BE2C (cell line): ENCODE results near the gene ITM2C.

ENCODE experiments used
- DNase-seq: peaks from one replicate; pipeline ENCODE4 v3.0.0-alpha.2; 2020
- H3K27me3 ChIP-seq: fragments of 250-450 bp; sonication (Bioruptor Pico); 2 replicates; pipeline ENCODE4 v1.5.1; 2020; ENCODE audit warnings: mild to moderate bottlenecking
- H3K36me3 ChIP-seq: fragments of 250-450 bp; sonication (Bioruptor Pico); 2 replicates; pipeline ENCODE4 v1.5.1; 2020; ENCODE audit warnings: mild to moderate bottlenecking
- H3K4me1 ChIP-seq: fragments of 250-450 bp; sonication (Bioruptor Pico); 2 replicates; pipeline ENCODE4 v1.5.1; 2020
- H3K4me3 ChIP-seq: 2 replicates; pipeline ENCODE4 v1.5.1; 2011; ENCODE audit warnings: low read depth, low read length
- H3K9me3 ChIP-seq: fragments of 250-450 bp; sonication (Bioruptor Pico); 2 replicates; pipeline ENCODE4 v1.5.1; 2020
- CTCF ChIP-seq: IDR thresholded peaks from 2 replicates; pipeline ENCODE4 v1.5.1; 2012; ENCODE audit warnings: mild to moderate bottlenecking, low read depth, low read length

ITM2C gene

GRCh38 chr2:230902180-230902899, 37.6 kb downstream of the ITM2C start:
- DNase-seq: peak; percentile 50
- Histone ChIP-seq H3K36me3 (no peaks in the 10 kb centered on the region), H3K4me1 (no peaks in the 10 kb centered on the region), H3K27me3 (no peaks in the 10 kb centered on the region), H3K9me3 (no peaks in the 10 kb centered on the region), H3K4me3 (no peak overlapping the region)
- peak; percentile 80 for TF ChIP-seq CTCF

- no peak overlapping the region for H3K4me3 ChIP-seq
- no peaks in the 10 kb centered on the region for H3K27me3 ChIP-seq
- no peaks in the 10 kb centered on the region for H3K36me3 ChIP-seq
- TF ChIP-seq CTCF: no peak
- no peaks in the 10 kb centered on the region for H3K9me3 ChIP-seq
- H3K4me1 ChIP-seq: peaks cover under 1% of the 10 kb centered on the region; the same call in 1 of the 2 replicates
- peak; percentile 3 for DNase-seq
These were observed 38.7 kb downstream of the ITM2C start for GRCh38 chr2:230903231-230904150.

- no peaks in the 10 kb centered on the region for H3K36me3 ChIP-seq
- peak; percentile 1 for DNase-seq
- no peaks in the 10 kb centered on the region for H3K27me3 ChIP-seq
- no peaks in the 10 kb centered on the region for H3K9me3 ChIP-seq
- no peak for TF ChIP-seq CTCF
- no peak overlapping the region for H3K4me3 ChIP-seq
- H3K4me1 ChIP-seq: peaks cover 4% of the 10 kb centered on the region; the same call in 1 of the 2 replicates
These were observed 40.2 kb downstream of the ITM2C start for GRCh38 chr2:230904856-230905447.

- Histone ChIP-seq H3K4me3 (no peak overlapping the region), H3K27me3 (no peaks in the 10 kb centered on the region), H3K36me3 (no peaks in the 10 kb centered on the region), H3K4me1 (peaks cover 4% of the 10 kb centered on the region; the same call in 1 of the 2 replicates), H3K9me3 (no peaks in the 10 kb centered on the region)
- DNase-seq: peak; percentile 18
- no peak for TF ChIP-seq CTCF
These were observed 41.0 kb downstream of the ITM2C start for GRCh38 chr2:230905448-230906421.

GRCh38 chr2:230906471-230907230, 41.9 kb downstream of the ITM2C start:
- Histone ChIP-seq H3K27me3 (no peaks in the 10 kb centered on the region), H3K4me1 (peaks cover 4% of the 10 kb centered on the region; the same call in 1 of the 2 replicates), H3K4me3 (no peak overlapping the region), H3K9me3 (no peaks in the 10 kb centered on the region), H3K36me3 (no peaks in the 10 kb centered on the region)
- TF ChIP-seq CTCF: no peak
- no peak for DNase-seq
